ELF-1 (cell line): ENCODE measurements around the gene CRYM.
"Not testable (repeated sequence)": the region's sequence is repeated elsewhere in the genome, so short reads cannot be mapped to it uniquely, and the experiment has no call there.

ENCODE experiments used
- DNase-seq: peaks from one replicate; pipeline ENCODE4 v3.0.0-alpha.2; 2016; ENCODE audit warnings: low read depth, low spot score

Gene CRYM

GRCh38 chr16:21277927-21278706, at the start of gene CRYM:
CRYM (minus strand) TSS chr16:21278290; CDS start chr16:21278251, 39 bp downstream.
- DNase-seq: peak; percentile 75

- no peak for DNase-seq
Measured at GRCh38 chr16:21327046-21327445, 49.0 kb upstream of the CRYM start.

- no peak for DNase-seq
Measured at GRCh38 chr16:21326459-21326858, 48.4 kb upstream of the CRYM start.

- DNase-seq: no peak
Measured at GRCh38 chr16:21324267-21324666, 46.2 kb upstream of the CRYM start.

- not testable (repeated sequence) for DNase-seq
Measured at GRCh38 chr16:21322251-21322650, 44.2 kb upstream of the CRYM start.

- no peak for DNase-seq
Measured at GRCh38 chr16:21321736-21322135, 43.6 kb upstream of the CRYM start.

GRCh38 chr16:21314339-21314738, 36.2 kb upstream of the CRYM start:
- DNase-seq: no peak

- not testable (repeated sequence) for DNase-seq
Measured at GRCh38 chr16:21312863-21313372, 34.8 kb upstream of the CRYM start.

- not testable (repeated sequence) for DNase-seq
Measured at GRCh38 chr16:21312046-21312445, 34.0 kb upstream of the CRYM start.

GRCh38 chr16:21306712-21307111, 28.6 kb upstream of the CRYM start:
- DNase-seq: not testable (repeated sequence)

GRCh38 chr16:21302898-21303528, 24.9 kb upstream of the CRYM start:
- DNase-seq: no peak

GRCh38 chr16:21302454-21302853, 24.4 kb upstream of the CRYM start:
- peak; percentile 25 for DNase-seq

GRCh38 chr16:21301895-21302291, 23.8 kb upstream of the CRYM start:
- no peak for DNase-seq

- DNase-seq: peak; percentile 81
Measured at GRCh38 chr16:21301168-21301894, 23.2 kb upstream of the CRYM start.

GRCh38 chr16:21300309-21301167, 22.4 kb upstream of the CRYM start:
- DNase-seq: peak; percentile 94

- DNase-seq: not testable (repeated sequence)
Measured at GRCh38 chr16:21289789-21290188, 11.7 kb upstream of the CRYM start.

- DNase-seq: no peak
Measured at GRCh38 chr16:21285314-21285713, 7.2 kb upstream of the CRYM start.

GRCh38 chr16:21284414-21284813, 6.3 kb upstream of the CRYM start:
- no peak for DNase-seq

- peak; percentile 58 for DNase-seq
Measured at GRCh38 chr16:21283521-21284289, 5.6 kb upstream of the CRYM start.

GRCh38 chr16:21281698-21282389, 3.8 kb upstream of the CRYM start:
- no peak for DNase-seq
